Stimulated activated naive CD8-positive, alpha-beta T cell treated with anti-CD3 and anti-CD28 coated beads, Interleukin-15, Interleukin-2, amounts not matched to agents 100 ng/mL and 50 ng/mL, for 24 hours (primary cell): ENCODE results near the gene TAP1.
"Not testable (repeated sequence)": the region's sequence is repeated elsewhere in the genome, so short reads cannot be mapped to it uniquely, and the experiment has no call there.

Source experiments
- H3K27ac Mint-ChIP-seq: one replicate; pipeline ENCODE4 v1.8.0; 2021; ENCODE audit warnings: mild to moderate bottlenecking, mixed read lengths
- H3K27me3 Mint-ChIP-seq: one replicate; pipeline ENCODE4 v1.8.0; 2021; ENCODE audit warnings: mixed read lengths
- H3K36me3 Mint-ChIP-seq: one replicate; pipeline ENCODE4 v1.8.0; 2021; ENCODE audit warnings: low read depth, mixed read lengths
- H3K4me1 Mint-ChIP-seq: one replicate; pipeline ENCODE4 v1.8.0; 2021; ENCODE audit warnings: low read depth, mixed read lengths
- H3K4me3 Mint-ChIP-seq: one replicate; pipeline ENCODE4 v1.8.0; 2021; ENCODE audit warnings: mild to moderate bottlenecking, mixed read lengths
- H3K9me3 Mint-ChIP-seq: one replicate; pipeline ENCODE4 v1.8.0; 2021; ENCODE audit warnings: mixed read lengths

Gene TAP1

DNA sequence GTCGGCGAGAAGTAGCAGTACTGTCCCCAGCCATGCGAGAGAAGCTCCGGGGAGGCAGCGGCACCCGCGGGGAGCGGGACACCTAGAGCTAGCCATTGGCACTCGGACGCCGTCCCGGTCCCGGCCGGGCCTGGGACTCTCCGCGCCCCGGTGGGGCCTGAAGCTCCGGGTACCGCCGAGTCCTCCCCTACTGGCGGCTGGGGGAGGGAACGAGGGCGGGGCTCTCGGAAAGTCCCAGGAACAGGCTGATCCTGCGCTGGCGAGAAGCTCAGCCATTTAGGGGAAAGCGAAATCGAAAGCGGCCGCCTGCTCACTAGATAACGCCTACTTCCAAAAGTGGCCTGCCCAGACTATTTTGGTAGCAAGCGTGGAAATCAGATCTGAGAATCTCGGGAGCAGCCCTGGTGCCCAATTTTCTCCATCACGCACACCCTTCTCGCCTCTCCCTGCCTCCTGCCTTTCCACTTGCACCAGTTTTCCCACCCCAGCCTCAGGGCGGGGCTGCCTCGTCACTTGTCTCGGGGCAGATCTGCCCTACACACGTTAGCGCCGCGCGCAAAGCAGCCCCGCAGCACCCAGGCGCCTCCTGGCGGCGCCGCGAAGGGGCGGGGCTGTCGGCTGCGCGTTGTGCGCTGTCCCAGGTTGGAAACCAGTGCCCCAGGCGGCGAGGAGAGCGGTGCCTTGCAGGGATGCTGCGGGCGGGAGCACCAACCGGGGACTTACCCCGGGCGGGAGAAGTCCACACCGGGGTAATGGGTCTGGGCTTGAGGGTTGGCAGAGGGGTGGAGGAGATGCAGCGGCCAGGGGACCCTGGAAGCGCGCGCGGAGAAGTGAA, at the start of gene TAP1, which contains the start of gene PSMB9:
TSS of gene TAP1 (minus strand) at position 164 of the 835 bp plus-strand sequence. CDS start at position 96, 68 bp downstream.
TSS of gene PSMB9 (plus strand) at position 652 of the 835 bp plus-strand sequence. CDS start at position 690, 38 bp downstream.
- H3K4me3 Mint-ChIP-seq = peak within 1 kb of the TSS; percentile 99
- peaks cover 68% of the 10 kb centered on the region for H3K4me1 Mint-ChIP-seq
- H3K27ac Mint-ChIP-seq = peak within 1 kb of the TSS; percentile 99
- H3K36me3 Mint-ChIP-seq = peaks cover 75% of the 10 kb centered on the region
- no peaks in the 10 kb centered on the region for H3K9me3 Mint-ChIP-seq
- no peaks in the 10 kb centered on the region for H3K27me3 Mint-ChIP-seq

DNA sequence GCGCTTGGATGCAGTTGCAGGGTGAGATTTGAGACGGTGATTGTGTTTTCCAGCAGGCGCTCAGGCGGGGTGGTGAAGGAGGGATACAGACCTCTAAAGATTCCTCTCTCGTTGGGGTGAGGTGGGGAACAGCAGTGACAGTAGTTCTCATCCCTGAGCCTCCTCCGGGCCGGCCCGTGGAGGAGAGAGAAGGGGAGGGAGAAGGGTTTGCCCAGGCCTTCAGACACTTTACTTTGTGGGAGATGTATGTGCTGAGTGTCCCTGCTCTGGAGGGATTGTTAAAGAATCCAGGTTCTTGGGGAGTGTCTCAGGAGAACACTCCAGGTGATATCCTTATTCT, 41.5 kb upstream of the TAP1 start:
- peaks cover 16% of the 10 kb centered on the region for H3K36me3 Mint-ChIP-seq
- peak overlapping the region; percentile 85 for H3K27ac Mint-ChIP-seq
- peaks cover 35% of the 10 kb centered on the region for H3K4me1 Mint-ChIP-seq
- no peaks in the 10 kb centered on the region for H3K27me3 Mint-ChIP-seq
- H3K4me3 Mint-ChIP-seq = peak overlapping the region; percentile 97
- no peaks in the 10 kb centered on the region for H3K9me3 Mint-ChIP-seq

DNA sequence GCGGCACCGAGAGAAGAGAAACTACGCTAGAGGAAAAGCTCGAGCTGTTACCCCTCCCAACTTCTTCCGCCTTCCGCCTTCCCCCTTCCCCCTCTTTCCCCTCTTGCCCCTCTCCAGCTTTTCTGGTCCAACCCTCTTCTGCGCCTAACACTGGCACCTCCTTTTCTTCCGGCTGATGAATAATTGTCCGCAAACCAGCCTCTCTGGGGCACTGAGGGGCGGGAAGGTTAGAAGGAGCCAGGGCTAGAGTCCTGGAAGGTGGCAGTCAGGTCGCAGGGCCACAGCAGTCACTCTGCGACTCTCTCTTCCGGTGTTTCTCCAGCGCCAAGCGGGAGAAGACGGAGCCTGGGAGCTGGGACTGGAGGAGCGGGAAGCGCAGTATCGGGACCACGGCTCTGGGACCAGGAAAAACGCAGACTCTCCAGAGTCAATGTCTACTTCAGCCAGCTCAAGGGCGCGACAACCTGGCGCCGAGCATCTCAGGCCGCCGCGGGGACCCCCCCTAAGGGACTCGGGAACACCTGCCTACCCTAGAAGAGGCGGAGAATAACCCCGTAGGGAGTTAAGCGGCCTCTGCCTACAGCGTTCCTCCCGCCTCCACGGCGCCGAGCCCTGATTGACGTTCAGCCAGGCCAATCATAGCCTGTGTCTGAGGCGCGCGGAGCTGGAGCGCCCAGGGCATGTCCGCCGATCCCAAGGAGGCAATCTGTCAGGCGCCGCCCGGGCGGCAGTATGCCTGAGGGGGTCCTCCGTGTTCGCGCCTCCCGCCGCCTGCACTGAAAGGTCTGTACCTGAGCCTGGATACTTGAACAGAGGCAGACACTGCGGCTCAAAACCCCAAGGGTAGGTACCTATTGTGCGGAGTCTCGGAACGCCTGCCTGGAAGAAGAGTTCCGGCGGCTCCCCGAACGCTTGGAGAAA, 40.8 kb upstream of the TAP1 start:
- Mint-ChIP-seq H3K27me3 (no peaks in the 10 kb centered on the region), H3K36me3 (peaks cover 16% of the 10 kb centered on the region), H3K27ac (peak overlapping the region; percentile 95), H3K4me3 (peak overlapping the region; percentile 97), H3K9me3 (no peaks in the 10 kb centered on the region), H3K4me1 (peaks cover 35% of the 10 kb centered on the region)

GRCh38 chr6:32890831-32891230, 37.3 kb upstream of the TAP1 start:
- no peak overlapping the region for H3K27ac Mint-ChIP-seq
- H3K9me3 Mint-ChIP-seq = no peaks in the 10 kb centered on the region
- H3K4me3 Mint-ChIP-seq = no peak overlapping the region
- H3K4me1 Mint-ChIP-seq = peaks cover 11% of the 10 kb centered on the region
- no peaks in the 10 kb centered on the region for H3K27me3 Mint-ChIP-seq
- H3K36me3 Mint-ChIP-seq = no peaks in the 10 kb centered on the region

DNA sequence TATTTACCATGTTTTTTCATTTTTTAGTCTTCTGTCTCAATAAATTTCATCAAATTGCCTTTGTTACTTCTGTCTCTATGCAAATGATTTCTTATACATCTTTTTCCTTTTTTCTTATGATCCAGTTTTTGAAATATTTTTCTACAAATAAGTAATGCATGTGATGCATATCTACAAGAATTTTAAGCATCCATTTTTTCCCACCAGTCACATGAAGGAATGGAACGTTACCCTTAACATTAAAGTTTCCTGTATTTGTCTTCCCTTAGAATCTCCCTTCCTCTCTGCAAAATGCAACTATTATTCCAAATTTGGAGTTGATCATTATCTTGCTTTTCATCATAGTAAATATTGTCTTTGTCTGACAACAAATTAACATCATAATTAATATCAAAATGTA, 36.0 kb upstream of the TAP1 start:
- H3K4me3 Mint-ChIP-seq = no peak overlapping the region
- H3K36me3 Mint-ChIP-seq = no peaks in the 10 kb centered on the region
- H3K4me1 Mint-ChIP-seq = peaks cover 4% of the 10 kb centered on the region
- H3K27me3 Mint-ChIP-seq = no peaks in the 10 kb centered on the region
- no peak overlapping the region for H3K27ac Mint-ChIP-seq
- H3K9me3 Mint-ChIP-seq = no peaks in the 10 kb centered on the region

DNA sequence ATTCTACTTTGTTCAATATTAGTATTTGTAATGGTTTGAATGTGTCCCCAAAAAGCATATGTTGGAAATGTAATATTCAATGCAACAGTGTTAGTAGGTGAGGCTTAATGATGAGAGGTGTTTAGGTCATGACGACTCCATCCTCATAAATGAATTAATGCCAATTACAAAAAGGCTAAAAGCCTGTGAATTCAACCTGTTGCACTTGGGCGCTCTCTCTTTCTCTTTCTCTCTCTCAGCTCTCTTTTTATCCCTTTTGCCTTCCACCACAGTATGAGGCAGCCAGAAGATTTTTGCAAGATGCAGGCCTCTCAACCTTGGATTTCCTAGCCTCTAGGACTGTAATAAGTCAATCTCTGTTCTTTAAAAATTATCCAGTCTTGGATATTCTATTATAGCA, 35.1 kb upstream of the TAP1 start:
- Mint-ChIP-seq H3K4me1 (peaks cover 4% of the 10 kb centered on the region), H3K27me3 (no peaks in the 10 kb centered on the region), H3K36me3 (no peaks in the 10 kb centered on the region), H3K27ac (no peak overlapping the region), H3K9me3 (no peaks in the 10 kb centered on the region), H3K4me3 (no peak overlapping the region)

GRCh38 chr6:32887616-32888015, 34.1 kb upstream of the TAP1 start:
- H3K4me3 Mint-ChIP-seq = no peak overlapping the region
- peaks cover 7% of the 10 kb centered on the region for H3K4me1 Mint-ChIP-seq
- no peaks in the 10 kb centered on the region for H3K27me3 Mint-ChIP-seq
- H3K36me3 Mint-ChIP-seq = no peaks in the 10 kb centered on the region
- H3K27ac Mint-ChIP-seq = no peak overlapping the region
- no peaks in the 10 kb centered on the region for H3K9me3 Mint-ChIP-seq

- Mint-ChIP-seq H3K36me3 (no peaks in the 10 kb centered on the region), H3K4me3 (no peak overlapping the region), H3K27ac (no peak overlapping the region), H3K4me1 (peaks cover 13% of the 10 kb centered on the region), H3K27me3 (no peaks in the 10 kb centered on the region), H3K9me3 (no peaks in the 10 kb centered on the region)
Measured at GRCh38 chr6:32886681-32887383, 33.3 kb upstream of the TAP1 start.

- no peaks in the 10 kb centered on the region for H3K27me3 Mint-ChIP-seq
- H3K4me1 Mint-ChIP-seq = peaks cover 17% of the 10 kb centered on the region
- H3K36me3 Mint-ChIP-seq = no peaks in the 10 kb centered on the region
- H3K27ac Mint-ChIP-seq = peak overlapping the region; percentile 10
- no peaks in the 10 kb centered on the region for H3K9me3 Mint-ChIP-seq
- H3K4me3 Mint-ChIP-seq = no peak overlapping the region
Measured at GRCh38 chr6:32885698-32886286, 32.3 kb upstream of the TAP1 start.

- Mint-ChIP-seq H3K27me3 (no peaks in the 10 kb centered on the region), H3K9me3 (no peaks in the 10 kb centered on the region), H3K4me3 (no peak overlapping the region), H3K27ac (no peak overlapping the region), H3K4me1 (peaks cover 17% of the 10 kb centered on the region), H3K36me3 (peaks cover 3% of the 10 kb centered on the region)
Measured at GRCh38 chr6:32883789-32884188, 30.3 kb upstream of the TAP1 start.

- H3K27ac Mint-ChIP-seq = no peak overlapping the region
- H3K4me1 Mint-ChIP-seq = peaks cover 17% of the 10 kb centered on the region
- no peak overlapping the region for H3K4me3 Mint-ChIP-seq
- peaks cover 3% of the 10 kb centered on the region for H3K36me3 Mint-ChIP-seq
- H3K9me3 Mint-ChIP-seq = no peaks in the 10 kb centered on the region
- no peaks in the 10 kb centered on the region for H3K27me3 Mint-ChIP-seq
Measured at GRCh38 chr6:32882879-32883250, 29.4 kb upstream of the TAP1 start.

DNA sequence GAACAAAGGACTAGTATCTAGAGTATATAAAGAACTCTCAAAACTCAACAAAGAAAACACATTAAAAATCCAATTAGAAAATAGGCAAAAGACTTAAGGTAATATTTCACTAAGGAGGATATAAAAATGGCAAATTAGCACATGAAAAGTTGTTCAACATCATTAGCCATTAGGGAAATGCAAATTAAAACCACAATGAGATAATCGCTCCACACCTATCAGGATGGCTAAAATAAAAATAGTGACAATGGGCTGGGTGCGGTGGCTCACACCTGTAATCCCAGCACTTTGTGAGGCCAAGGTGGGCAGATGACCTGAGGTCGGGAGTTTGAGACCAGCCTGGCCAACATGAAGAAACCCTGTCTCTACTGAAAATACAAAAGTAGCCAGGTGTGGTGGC, 27.5 kb upstream of the TAP1 start:
- not testable (repeated sequence) for H3K27ac Mint-ChIP-seq, H3K4me3 Mint-ChIP-seq
- H3K4me1 Mint-ChIP-seq = peaks cover 17% of the 10 kb centered on the region

GRCh38 chr6:32879691-32880090, 26.2 kb upstream of the TAP1 start:
- Mint-ChIP-seq H3K9me3 (no peaks in the 10 kb centered on the region), H3K36me3 (peaks cover 3% of the 10 kb centered on the region), H3K27ac (no peak overlapping the region), H3K4me3 (no peak overlapping the region), H3K27me3 (no peaks in the 10 kb centered on the region), H3K4me1 (peaks cover 17% of the 10 kb centered on the region)

More for the DNA sequence above, 27.5 kb upstream of the TAP1 start:
- not testable (repeated sequence) for H3K27me3 Mint-ChIP-seq, H3K9me3 Mint-ChIP-seq, H3K36me3 Mint-ChIP-seq

DNA sequence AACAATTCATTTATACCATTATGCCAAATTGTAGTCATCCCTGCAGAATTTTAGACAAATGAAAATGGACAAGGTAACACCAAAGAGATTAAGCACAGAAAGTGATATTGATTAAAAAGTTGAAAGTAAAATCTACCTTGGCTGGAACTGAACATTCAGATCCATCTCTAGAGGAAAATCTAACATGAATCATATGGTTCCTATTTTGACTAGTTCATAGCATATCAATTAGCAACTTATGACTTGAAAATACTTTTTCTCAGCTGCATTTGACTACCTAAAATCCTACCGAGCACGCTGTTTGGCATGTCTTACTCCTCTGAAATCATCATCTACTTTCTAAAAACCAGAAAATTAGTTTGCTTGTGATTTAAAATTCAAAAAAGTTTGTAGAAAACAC, 23.1 kb upstream of the TAP1 start:
- H3K4me3 Mint-ChIP-seq = no peak overlapping the region
- no peaks in the 10 kb centered on the region for H3K27me3 Mint-ChIP-seq
- H3K36me3 Mint-ChIP-seq = peaks cover 3% of the 10 kb centered on the region
- no peak overlapping the region for H3K27ac Mint-ChIP-seq
- no peaks in the 10 kb centered on the region for H3K9me3 Mint-ChIP-seq
- peaks cover 2% of the 10 kb centered on the region for H3K4me1 Mint-ChIP-seq
